HG02678 (cell line): ENCODE data around the gene BEX2.
"Not testable (repeated sequence)": the region's sequence is repeated elsewhere in the genome, so short reads cannot be mapped to it uniquely, and the experiment has no call there.

Source experiments
- ATAC-seq: cut with Tn5 transposase; IDR thresholded peaks from one replicate; pipeline ENCODE4 v1.9.1; 2021; ENCODE audit warnings: mild to moderate bottlenecking, moderate library complexity; ENCODE audit not compliant: unreplicated experiment

BEX2 gene

GRCh38 chrX:103310555-103311398, at the start of gene BEX2:
Gene BEX2 (minus strand): TSS chrX:103310990. CDS start chrX:103309976, 1,014 bp downstream.
- peak; percentile 99 for ATAC-seq

DNA sequence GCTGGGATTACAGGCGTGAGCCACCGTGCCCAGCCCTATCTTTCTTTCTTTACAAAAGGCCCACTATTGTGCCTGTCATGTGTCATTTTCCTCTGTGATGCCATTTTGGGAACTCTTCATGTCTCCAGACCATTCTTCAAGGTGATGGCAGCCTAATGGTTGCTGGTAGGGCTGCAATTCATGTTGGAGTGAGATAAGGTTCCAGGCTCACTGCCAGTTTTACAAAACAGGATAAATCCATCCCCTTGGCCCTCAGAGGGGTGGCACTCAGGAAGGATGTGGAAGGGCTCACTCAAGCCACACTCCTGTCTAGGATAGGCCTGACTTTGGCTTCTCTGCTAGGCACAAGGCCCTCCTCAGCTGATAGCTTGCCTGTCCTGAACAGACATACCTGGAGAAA, 49.3 kb upstream of the BEX2 start:
- ATAC-seq = no peak

DNA sequence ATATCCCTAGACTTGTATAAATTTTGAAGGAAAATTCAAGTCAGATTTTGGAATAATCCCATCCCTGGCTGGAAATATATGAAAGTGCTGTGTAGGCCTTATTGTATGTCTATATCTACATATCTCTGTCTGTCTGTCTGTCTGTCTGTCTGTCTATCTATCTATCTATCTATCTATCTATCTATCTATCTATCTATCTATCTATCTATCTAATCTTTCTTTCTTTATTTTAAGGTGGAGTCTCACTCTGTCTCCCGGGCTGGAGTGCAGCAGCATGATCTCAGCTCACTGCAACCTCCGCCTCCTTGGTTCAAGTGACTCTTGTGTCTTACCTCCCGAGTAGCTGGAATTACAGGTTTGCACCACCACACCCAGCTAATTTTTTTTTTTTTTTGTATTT, 48.8 kb upstream of the BEX2 start:
- ATAC-seq = not testable (repeated sequence)

DNA sequence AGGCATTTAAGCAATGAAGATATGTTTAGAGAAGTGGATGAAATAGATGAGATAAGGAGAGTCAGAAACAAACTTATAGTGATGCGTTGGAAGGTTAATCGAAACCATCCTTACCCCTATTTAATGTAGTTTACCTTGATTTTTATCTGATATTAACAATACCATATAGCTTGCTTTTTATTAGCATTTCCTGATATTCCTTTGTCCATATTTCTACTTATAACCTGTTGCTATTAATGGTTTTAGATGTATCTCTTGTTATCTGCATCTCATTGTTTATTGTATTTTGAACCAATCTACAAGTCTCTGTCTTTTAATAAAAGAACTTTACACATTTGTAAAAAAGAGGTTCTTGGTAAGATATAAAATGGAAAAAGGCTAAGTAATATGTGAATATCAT, 47.1 kb upstream of the BEX2 start:
- no peak for ATAC-seq

DNA sequence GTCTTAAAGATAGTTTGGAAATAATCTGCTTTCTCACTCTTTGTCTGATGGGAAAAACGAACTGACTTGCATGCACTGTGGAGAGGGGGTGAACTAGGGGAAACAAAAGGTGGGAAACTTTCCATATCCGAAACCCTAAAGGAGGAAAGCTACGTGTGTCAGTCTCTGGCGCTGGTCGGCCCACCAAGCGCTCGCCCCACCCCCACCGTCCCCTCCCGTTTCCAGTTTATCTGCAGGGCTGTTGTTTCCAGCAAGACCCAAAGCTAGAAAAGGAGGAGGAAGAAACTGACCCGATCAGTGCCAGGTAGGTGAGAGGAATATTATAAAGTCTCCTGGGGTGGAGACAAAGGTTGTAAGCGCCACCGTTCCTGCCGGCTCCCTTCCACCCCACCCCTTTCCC, 46.1 kb upstream of the BEX2 start:
- no peak for ATAC-seq

DNA sequence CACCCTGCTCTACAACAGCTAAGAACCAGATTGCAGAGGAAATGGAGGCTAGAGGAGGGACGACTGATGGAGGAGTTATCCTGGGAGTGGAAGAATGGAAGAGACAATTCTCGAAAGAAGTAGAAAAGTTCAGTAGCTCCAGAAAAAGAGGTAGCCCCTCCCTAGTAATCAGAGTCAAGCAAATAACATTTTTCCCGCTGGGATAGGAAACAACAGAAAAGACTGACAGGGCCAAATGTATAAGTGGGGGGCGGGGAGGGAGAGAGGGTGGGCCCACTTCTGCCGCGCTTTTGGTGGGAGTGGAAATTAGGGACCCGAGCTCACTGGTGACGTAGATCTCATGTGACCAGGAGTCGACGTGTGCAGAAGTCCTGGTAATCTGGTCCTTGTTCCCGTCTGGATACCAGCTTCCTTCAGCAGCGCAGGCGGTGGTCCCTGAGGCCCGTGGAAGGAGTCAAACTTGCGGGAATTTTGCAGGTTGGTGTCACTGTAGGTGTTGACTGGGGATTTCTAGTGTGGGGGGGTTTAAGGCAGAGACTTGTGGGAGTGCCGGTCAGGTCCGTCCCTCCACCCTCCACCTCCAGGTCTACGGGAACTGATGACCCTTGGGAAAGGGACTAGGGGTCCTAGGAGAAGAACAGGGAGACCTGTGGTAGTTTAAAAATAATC, 45.5 kb upstream of the BEX2 start, which contains the start of gene TCEAL9:
TCEAL9 (plus strand) TSS at position 377 of the 669 bp plus-strand sequence. CDS start 1,179 bp downstream, outside the sequence.
- ATAC-seq = no peak

GRCh38 chrX:103347682-103348397, 37.0 kb upstream of the BEX2 start:
- no peak for ATAC-seq

DNA sequence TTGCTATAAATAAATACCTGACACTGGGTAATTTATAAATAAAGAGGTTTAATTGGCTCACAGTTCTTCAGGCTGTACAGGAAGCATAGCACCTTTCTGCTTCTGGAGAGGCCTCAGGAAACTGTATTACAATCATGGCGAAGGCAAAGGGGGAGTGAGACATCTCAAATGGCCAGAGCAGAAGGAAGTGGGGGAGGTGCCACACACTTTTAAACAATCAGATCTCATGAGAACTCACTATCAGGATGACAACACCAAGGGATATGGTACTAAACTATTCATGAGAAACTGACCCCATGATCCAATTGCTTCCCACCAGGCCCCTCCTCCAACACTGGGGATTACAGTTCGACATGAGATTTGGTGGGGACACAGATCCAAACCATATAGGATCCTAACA, 33.8 kb upstream of the BEX2 start:
- ATAC-seq = no peak

DNA sequence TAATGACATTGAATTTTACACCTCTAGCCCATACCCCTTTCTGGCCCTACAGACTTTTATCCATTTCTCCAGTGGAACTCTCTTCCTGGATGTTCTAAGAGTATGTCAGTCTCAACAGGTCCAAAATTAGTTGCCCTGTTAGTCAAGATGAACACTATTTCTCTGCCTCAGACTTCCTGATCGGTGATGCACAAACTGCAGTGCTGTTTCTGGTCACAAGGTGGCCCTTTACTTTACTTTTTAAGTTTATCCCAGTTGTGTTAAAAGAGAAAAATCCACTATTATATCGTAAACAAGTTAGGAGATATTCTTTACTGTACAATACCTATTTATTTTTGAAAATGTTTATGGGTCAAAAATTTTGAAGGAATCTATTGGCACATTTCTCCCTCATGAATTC, 32.3 kb upstream of the BEX2 start:
- ATAC-seq = peak; percentile 42

DNA sequence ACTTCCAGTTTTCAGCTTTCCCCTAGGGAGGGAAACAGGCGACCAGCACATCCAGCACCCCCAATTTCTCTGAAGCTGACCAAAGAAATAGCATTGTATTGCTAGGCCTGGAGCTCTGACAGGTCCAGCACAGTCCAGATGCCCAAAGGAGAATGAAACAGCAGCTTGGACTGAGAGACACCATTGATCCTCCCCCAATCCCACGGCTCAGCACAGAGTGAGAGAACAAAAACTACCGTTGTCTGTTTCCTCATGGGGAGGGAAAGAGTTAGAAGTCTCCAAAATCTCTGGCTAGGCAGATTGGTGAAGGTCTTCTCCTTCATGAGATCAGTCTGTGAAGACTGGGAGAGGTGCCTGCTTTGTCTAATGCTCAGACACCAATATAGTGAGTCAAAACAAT, 27.9 kb upstream of the BEX2 start:
- ATAC-seq = no peak

DNA sequence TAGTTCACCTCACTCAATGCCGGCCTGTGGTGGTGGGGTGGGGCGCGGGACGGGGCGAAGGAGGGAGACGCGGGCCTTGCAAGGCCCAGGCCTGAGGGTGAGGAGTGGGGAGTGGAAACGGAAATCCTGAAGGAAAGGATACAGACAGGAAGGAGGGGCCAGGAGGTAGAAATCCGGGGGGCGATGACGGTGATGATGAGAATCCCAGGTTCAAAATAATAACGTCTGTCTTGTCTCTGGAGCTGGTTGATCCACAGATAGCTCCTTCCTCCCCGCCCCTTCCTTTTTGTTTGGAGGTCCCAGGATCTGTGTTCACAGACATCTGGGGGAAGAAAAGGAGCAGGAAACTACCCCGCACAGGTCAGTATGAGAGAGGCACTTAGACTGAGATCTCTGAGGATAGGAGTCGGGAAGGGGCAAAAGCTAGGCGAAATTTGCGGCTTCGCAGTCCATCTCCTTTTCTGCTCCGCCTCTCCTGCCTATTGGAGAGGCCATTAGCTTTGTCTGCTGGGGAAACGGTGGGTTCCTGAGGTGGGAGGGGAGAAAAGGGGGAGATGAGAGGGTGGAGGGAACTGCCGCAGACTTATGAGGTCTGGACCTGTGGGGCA, 20.0 kb upstream of the BEX2 start:
- ATAC-seq = no peak

DNA sequence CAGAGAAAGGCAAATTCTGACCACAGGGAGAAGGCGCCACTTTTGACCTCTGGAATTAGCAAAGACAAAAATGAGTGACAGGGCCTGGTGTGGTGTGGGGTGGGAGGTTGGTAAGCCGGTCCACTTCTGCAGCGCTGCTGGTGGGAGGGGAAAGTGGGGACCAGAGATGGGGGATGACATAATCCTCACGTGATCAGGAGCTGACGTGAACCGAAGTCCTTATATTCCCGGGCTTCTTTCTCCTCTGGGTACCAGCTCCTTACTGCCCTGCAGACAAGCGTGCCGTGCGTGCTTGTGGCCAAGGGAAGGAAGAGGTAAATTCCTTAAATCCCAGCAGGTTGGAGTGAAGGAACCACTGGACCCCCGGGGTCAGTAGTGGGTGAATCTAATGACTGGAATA, 19.2 kb upstream of the BEX2 start, which contains the start of gene TCEAL7:
TCEAL7 (plus strand) TSS at position 249 of the 400 bp plus-strand sequence. CDS start 1,165 bp downstream, outside the sequence.
- ATAC-seq = no peak

- ATAC-seq = no peak
Measured at GRCh38 chrX:103311399-103311780, 600 bp upstream of the BEX2 start.

DNA sequence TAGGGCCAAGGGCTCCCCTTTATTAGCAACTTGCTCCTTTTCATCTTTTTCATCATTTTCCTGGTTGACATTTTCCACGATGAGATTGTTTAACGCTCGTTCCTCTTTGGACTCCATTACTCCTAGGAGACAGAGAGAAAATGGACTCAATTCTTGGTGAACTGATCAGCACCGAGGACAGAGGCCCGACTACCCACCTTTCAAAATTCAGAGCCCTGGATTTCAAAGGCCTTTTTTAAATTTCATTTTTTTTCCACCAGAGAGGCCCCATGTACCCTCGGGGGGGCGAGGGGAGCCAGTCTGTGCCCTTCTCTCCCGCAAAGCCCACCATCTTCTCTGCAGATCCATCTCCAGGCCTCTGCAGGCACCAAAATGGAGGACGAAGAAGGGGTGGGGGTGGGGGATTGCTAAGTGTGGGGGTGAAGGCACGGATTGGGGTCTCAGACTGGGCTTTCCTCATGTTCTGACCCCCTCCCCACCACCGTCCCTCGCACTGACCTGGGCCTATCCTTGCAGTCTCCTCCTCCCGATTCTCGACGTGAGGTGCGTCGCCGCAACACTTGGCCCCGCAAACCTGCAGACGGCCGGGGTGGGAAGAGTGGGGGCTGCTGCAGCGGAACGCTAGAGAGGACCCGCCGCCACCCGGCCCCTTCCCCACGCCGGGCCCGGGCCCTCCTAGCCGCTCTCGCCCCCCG, 783 bp downstream of the BEX2 start:
- no peak for ATAC-seq

DNA sequence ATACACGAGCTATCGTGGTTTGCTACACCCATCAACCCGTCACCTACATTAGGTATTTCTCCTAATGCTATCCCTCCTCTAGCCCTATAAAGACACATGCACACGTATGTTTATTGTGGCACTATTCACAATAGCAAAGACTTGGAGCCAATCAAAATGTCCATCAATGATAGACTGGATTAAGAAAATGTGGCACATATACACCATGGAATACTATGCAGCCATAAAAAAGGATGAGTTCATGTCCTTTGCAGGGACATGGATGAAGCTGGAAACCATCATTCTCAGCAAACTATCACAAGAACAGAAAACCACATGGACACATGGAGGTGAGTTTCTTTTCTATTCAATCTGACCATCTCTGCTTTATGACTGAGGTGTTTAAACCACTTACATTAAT, 5.1 kb downstream of the BEX2 start:
- ATAC-seq = not testable (repeated sequence)

- ATAC-seq = no peak
Measured at GRCh38 chrX:103304705-103305104, 6.1 kb downstream of the BEX2 start.

GRCh38 chrX:103293118-103293517, 17.7 kb downstream of the BEX2 start:
- ATAC-seq = no peak

DNA sequence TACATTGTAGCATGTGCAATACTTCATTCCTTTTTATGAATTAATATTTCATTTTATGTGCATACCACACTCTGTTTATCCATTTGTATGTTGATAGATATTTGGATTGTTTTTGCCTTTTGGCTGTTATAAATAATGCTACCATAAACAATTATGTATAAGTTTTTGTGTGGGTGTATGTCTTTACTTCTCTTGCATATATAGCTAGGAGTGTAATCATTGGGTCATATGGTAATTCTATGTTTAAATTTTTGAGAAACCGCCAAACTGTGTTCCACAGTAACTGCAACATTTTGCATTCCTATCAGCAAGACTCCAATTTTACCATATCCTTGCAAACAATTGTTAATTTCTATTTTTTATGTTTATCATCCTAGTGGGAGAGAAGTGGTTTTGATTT, 31.2 kb downstream of the BEX2 start:
- ATAC-seq = no peak

- ATAC-seq = no peak
Measured at GRCh38 chrX:103276581-103277002, 34.2 kb downstream of the BEX2 start, which contains the start of gene TCEAL5. Gene TCEAL5 (minus strand): TSS chrX:103276750. CDS start chrX:103274563, 2,187 bp downstream.

- ATAC-seq = no peak
Measured at GRCh38 chrX:103275947-103276567, 34.7 kb downstream of the BEX2 start.
